HepG2 (cell line): Measurements from ENCODE around the gene SORBS2. TPM values are rescaled to one million over a fixed set of nuclear protein-coding genes. Genes with fewer than 3 reads are reported as not detected.
A peak's percentile ranks its signal among the peaks of the same experiment; 100 is the strongest.

ENCODE experiments used
- AHR ChIP-seq: IDR thresholded peaks from 2 replicates; pipeline ENCODE4 v1.6.1; 2018; ENCODE audit warnings: missing genetic modification reagents, missing compliant biosample characterization
- DMAP1 ChIP-seq: IDR thresholded peaks from 2 replicates; pipeline ENCODE4 v1.6.1; 2016
- DNMT3B ChIP-seq: conservative IDR thresholded peaks from 2 replicates; pipeline ENCODE4 v1.6.1; 2016; ENCODE audit warnings: missing biosample characterization, control low read depth
- FOXK1 ChIP-seq: sonication (generic); formaldehyde crosslinking; IDR thresholded peaks from 2 replicates; pipeline ENCODE4 v1.4.0; 2020; ENCODE audit warnings: low read depth, missing genetic modification reagents, borderline replicate concordance
- GTF2F1 ChIP-seq: fragments of 150-350 bp; IDR thresholded peaks from 2 replicates; pipeline ENCODE4 v1.6.1; 2014; ENCODE audit warnings: low read length
- HIVEP1 ChIP-seq: sonication (generic); formaldehyde crosslinking; IDR thresholded peaks from 2 replicates; pipeline ENCODE4 v1.4.0; 2020; ENCODE audit warnings: mild to moderate bottlenecking, missing genetic modification reagents
- HMG20A ChIP-seq: IDR thresholded peaks from 2 replicates; pipeline ENCODE4 v1.6.1; 2016; ENCODE audit warnings: borderline replicate concordance
- PTBP1 ChIP-seq: fragments of 200-400 bp; formaldehyde crosslinking; IDR thresholded peaks from 2 replicates; pipeline ENCODE4 v1.6.1; 2018; ENCODE audit warnings: low read length, low read depth; ENCODE audit not compliant: poor library complexity, severe bottlenecking
- ZFP82 ChIP-seq: sonication (generic); formaldehyde crosslinking; IDR thresholded peaks from 2 replicates; pipeline ENCODE4 v1.5.1; 2020; ENCODE audit warnings: mild to moderate bottlenecking, missing genetic modification reagents, borderline replicate concordance
- ZNF225 ChIP-seq: sonication (generic); formaldehyde crosslinking; IDR thresholded peaks from 2 replicates; pipeline ENCODE4 v1.4.0; 2020; ENCODE audit warnings: mild to moderate bottlenecking, missing genetic modification reagents
- ZNF335 ChIP-seq: sonication (generic); formaldehyde crosslinking; IDR thresholded peaks from 2 replicates; pipeline ENCODE4 v1.4.0; 2020; ENCODE audit warnings: missing genetic modification reagents
- polyA plus RNA-seq, 8 experiments: library from polyadenylated mRNA; depleted of rRNA in 3 of 8; stranded (reverse) in 7 of 8; unstranded in 1 of 8; fragments of >200 nt; fragmentation: Illumina TruSeq in 4 of 8; extraction: Trizol in 4 of 8; gene quantifications; 2 replicates each; pipeline versions ENCODE4 v1.2.1 to v1.2.3, GENCODE V29; 2011 to 2016; ENCODE audit warnings: low read depth in 4 of 8, missing spikeins in 1 of 8, mixed read lengths in 1 of 8; ENCODE audit not compliant: insufficient read depth in 1 of 8
- total RNA-seq, 5 experiments: library from RNA; depleted of rRNA; stranded (reverse); fragments of >200 nt; fragmentation: Illumina TruSeq; extraction: Trizol; gene quantifications; 2 replicates each; pipeline ENCODE4 v1.2.3, GENCODE V29; 2016; ENCODE audit warnings: low read depth in 1 of 5
- TF ChIP-seq, protein P1 (sequence below): sonication (generic); formaldehyde crosslinking; IDR thresholded peaks from 2 replicates; pipeline ENCODE4 v1.4.0; 2020; ENCODE audit warnings: missing genetic modification reagents, borderline replicate concordance
- TF ChIP-seq, protein P2 (sequence below): sonication (generic); formaldehyde crosslinking; IDR thresholded peaks from 2 replicates; pipeline ENCODE4 v1.8.1; 2023; ENCODE audit warnings: mild to moderate bottlenecking, moderate library complexity, missing genetic modification reagents
- TF ChIP-seq, protein P3 (sequence below): sonication (generic); formaldehyde crosslinking; IDR thresholded peaks from 2 replicates; pipeline ENCODE4 v1.4.0; 2020; ENCODE audit warnings: mild to moderate bottlenecking, missing genetic modification reagents
- TF ChIP-seq, protein P4 (sequence below): sonication (generic); formaldehyde crosslinking; IDR thresholded peaks from 2 replicates; pipeline ENCODE4 v1.4.0; 2020; ENCODE audit warnings: missing genetic modification reagents
- TF ChIP-seq, protein P5 (sequence below): sonication (generic); formaldehyde crosslinking; IDR thresholded peaks from 2 replicates; pipeline ENCODE4 v1.5.0; 2020; ENCODE audit warnings: mild to moderate bottlenecking, missing genetic modification reagents, borderline replicate concordance
- TF ChIP-seq, protein P6 (sequence below): IDR thresholded peaks from 2 replicates; pipeline ENCODE4 v1.6.1; 2016; ENCODE audit warnings: missing biosample characterization, missing genetic modification reagents, low read depth

Gene SORBS2
- total and polyA plus RNA-seq, 2 of the 13 experiments (the other 11 are each of a cell fraction or from before 2014, with no cell fraction given), result 25.0 to 80.5 TPM

DNA sequence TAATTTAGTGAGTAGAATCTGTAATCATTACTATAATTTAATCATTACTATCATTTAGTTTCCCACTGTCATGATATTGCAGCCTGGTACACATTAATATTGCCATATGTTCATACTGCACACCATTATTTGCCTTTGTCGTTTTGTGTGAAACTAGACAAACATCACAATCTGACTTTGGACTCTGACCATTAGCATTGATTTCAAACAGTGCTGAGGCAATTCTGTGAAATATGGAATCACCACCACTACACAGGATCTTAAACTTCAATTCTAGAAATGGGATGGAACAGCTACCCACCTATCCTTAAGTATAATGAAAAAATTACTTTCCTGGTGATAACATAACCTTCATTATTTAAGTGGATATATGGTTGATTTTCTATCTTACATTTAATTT is 98.3 kb downstream of the SORBS2 start (continued):
- TF ChIP-seq DMAP1 (peak; percentile 66; the same call in 1 of the 2 replicates), FOXK1 (CRISPR knock-in tag) (0 out of 2 replicates have a peak, but pooled peaks have one; percentile 58), HIVEP1 (no peak), ZFP82 (CRISPR knock-in tag) (no peak), GTF2F1 (no peak), PTBP1 (no peak), ZNF335 (CRISPR knock-in tag) (no peak), ZNF225 (no peak), AHR (CRISPR knock-in tag) (no peak), HMG20A (CRISPR knock-in tag) (peak; percentile 90), DNMT3B (no peak)
- TF ChIP-seq, protein P1, sequence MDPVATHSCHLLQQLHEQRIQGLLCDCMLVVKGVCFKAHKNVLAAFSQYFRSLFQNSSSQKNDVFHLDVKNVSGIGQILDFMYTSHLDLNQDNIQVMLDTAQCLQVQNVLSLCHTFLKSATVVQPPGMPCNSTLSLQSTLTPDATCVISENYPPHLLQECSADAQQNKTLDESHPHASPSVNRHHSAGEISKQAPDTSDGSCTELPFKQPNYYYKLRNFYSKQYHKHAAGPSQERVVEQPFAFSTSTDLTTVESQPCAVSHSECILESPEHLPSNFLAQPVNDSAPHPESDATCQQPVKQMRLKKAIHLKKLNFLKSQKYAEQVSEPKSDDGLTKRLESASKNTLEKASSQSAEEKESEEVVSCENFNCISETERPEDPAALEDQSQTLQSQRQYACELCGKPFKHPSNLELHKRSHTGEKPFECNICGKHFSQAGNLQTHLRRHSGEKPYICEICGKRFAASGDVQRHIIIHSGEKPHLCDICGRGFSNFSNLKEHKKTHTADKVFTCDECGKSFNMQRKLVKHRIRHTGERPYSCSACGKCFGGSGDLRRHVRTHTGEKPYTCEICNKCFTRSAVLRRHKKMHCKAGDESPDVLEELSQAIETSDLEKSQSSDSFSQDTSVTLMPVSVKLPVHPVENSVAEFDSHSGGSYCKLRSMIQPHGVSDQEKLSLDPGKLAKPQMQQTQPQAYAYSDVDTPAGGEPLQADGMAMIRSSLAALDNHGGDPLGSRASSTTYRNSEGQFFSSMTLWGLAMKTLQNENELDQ (CRISPR knock-in tag), result no peak
- TF ChIP-seq, protein P2, sequence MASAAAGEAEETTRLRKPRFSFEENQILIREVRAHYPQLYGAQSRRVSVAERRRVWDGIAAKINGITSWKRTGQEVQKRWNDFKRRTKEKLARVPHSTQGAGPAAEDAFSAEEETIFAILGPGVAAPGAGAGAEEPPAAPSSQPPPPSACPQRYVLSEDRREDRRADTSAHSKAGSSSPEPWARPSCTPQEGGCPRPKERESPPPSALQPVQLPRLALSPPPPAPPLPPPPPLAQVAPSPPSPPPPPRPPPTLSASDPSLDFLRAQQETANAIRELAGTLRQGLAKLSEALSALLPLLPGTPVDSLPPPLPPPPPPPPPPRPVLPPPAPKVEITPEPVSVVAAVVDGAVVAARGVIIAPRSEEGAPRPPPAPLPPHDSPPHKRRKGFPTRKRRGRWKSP (CRISPR knock-in tag), result peak; percentile 58; the same call in 1 of the 2 replicates
- TF ChIP-seq, protein P3, sequence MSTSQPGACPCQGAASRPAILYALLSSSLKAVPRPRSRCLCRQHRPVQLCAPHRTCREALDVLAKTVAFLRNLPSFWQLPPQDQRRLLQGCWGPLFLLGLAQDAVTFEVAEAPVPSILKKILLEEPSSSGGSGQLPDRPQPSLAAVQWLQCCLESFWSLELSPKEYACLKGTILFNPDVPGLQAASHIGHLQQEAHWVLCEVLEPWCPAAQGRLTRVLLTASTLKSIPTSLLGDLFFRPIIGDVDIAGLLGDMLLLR (CRISPR knock-in tag), result no peak
- TF ChIP-seq, protein P4, sequence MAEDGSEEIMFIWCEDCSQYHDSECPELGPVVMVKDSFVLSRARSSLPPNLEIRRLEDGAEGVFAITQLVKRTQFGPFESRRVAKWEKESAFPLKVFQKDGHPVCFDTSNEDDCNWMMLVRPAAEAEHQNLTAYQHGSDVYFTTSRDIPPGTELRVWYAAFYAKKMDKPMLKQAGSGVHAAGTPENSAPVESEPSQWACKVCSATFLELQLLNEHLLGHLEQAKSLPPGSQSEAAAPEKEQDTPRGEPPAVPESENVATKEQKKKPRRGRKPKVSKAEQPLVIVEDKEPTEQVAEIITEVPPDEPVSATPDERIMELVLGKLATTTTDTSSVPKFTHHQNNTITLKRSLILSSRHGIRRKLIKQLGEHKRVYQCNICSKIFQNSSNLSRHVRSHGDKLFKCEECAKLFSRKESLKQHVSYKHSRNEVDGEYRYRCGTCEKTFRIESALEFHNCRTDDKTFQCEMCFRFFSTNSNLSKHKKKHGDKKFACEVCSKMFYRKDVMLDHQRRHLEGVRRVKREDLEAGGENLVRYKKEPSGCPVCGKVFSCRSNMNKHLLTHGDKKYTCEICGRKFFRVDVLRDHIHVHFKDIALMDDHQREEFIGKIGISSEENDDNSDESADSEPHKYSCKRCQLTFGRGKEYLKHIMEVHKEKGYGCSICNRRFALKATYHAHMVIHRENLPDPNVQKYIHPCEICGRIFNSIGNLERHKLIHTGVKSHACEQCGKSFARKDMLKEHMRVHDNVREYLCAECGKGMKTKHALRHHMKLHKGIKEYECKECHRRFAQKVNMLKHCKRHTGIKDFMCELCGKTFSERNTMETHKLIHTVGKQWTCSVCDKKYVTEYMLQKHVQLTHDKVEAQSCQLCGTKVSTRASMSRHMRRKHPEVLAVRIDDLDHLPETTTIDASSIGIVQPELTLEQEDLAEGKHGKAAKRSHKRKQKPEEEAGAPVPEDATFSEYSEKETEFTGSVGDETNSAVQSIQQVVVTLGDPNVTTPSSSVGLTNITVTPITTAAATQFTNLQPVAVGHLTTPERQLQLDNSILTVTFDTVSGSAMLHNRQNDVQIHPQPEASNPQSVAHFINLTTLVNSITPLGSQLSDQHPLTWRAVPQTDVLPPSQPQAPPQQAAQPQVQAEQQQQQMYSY (CRISPR knock-in tag), result no peak
- TF ChIP-seq, protein P5, sequence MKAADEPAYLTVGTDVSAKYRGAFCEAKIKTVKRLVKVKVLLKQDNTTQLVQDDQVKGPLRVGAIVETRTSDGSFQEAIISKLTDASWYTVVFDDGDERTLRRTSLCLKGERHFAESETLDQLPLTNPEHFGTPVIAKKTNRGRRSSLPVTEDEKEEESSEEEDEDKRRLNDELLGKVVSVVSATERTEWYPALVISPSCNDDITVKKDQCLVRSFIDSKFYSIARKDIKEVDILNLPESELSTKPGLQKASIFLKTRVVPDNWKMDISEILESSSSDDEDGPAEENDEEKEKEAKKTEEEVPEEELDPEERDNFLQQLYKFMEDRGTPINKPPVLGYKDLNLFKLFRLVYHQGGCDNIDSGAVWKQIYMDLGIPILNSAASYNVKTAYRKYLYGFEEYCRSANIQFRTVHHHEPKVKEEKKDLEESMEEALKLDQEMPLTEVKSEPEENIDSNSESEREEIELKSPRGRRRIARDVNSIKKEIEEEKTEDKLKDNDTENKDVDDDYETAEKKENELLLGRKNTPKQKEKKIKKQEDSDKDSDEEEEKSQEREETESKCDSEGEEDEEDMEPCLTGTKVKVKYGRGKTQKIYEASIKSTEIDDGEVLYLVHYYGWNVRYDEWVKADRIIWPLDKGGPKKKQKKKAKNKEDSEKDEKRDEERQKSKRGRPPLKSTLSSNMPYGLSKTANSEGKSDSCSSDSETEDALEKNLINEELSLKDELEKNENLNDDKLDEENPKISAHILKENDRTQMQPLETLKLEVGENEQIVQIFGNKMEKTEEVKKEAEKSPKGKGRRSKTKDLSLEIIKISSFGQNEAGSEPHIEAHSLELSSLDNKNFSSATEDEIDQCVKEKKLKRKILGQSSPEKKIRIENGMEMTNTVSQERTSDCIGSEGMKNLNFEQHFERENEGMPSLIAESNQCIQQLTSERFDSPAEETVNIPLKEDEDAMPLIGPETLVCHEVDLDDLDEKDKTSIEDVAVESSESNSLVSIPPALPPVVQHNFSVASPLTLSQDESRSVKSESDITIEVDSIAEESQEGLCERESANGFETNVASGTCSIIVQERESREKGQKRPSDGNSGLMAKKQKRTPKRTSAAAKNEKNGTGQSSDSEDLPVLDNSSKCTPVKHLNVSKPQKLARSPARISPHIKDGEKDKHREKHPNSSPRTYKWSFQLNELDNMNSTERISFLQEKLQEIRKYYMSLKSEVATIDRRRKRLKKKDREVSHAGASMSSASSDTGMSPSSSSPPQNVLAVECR (CRISPR knock-in tag), result 0 out of 2 replicates have a peak, but pooled peaks have one; percentile 21
- TF ChIP-seq, protein P6, sequence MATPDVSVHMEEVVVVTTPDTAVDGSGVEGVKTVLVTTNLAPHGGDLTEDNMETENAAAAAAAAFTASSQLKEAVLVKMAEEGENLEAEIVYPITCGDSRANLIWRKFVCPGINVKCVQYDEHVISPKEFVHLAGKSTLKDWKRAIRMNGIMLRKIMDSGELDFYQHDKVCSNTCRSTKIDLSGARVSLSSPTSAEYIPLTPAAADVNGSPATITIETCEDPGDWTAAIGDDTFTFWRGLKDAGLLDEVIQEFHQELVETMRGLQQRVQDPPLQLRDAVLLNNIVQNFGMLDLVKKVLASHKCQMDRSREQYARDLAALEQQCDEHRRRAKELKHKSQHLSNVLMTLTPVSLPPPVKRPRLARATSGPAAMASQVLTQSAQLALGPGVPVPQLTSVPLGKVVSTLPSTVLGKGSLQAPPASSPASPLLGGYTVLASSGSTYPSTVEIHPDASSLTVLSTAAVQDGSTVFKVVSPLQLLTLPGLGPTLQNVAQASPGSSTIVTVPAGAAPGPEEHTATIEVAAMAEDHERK (CRISPR knock-in tag), result no peak
